Activated T-cell treated with anti-CD3 and anti-CD28 coated beads, Interleukin-2, amount 50 U/mL, for 24 hours (primary cell): ENCODE measurements around the gene TUB.

Source experiments
- DNase-seq: peaks from one replicate; pipeline ENCODE4 v3.0.0-alpha.2; 2020
- H3K27ac Mint-ChIP-seq: 2 replicates; pipeline ENCODE4 v1.8.0; 2020; ENCODE audit warnings: mild to moderate bottlenecking, mixed read lengths
- H3K27me3 Mint-ChIP-seq: 2 replicates; pipeline ENCODE4 v1.8.0; 2020; ENCODE audit warnings: mixed read lengths
- H3K36me3 Mint-ChIP-seq: 2 replicates; pipeline ENCODE4 v1.8.0; 2020; ENCODE audit warnings: low read depth, mixed read lengths
- H3K4me1 Mint-ChIP-seq: 2 replicates; pipeline ENCODE4 v1.8.0; 2020; ENCODE audit warnings: low read depth, mixed read lengths
- H3K4me3 Mint-ChIP-seq: 2 replicates; pipeline ENCODE4 v1.8.0; 2020; ENCODE audit warnings: mild to moderate bottlenecking, moderate library complexity, mixed read lengths
- H3K9me3 Mint-ChIP-seq: 2 replicates; pipeline ENCODE4 v1.8.0; 2020; ENCODE audit warnings: mixed read lengths

The TUB gene

DNA sequence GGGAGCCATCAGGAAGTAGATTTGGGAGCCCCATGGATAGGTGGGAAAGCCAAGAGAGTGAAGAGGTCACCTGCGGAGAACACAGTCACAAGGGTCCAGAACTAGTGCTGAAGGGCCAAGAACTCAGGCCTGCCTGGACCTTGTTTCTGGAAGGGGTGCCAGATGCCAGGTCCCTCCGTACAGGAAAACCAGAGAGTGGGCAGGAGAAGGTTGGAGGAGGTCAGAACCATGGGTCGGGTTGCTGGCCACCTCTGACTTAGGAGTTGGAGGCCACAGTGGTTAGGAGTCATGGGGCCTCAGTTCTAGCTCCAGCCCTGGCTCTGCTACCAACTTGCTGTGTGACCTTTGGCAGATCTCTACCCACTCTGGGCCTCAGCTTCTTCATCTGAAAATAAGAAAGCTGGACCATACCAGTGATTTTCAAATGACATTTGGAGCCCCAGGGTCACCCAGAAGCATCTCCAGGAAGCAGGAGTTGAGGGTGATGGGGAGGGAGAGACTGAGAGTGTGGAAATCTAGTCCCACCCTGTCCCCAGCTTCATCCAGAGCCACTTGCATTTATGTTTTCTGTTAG lies 20.8 kb upstream of the TUB start:
- H3K36me3 Mint-ChIP-seq = no peaks in the 10 kb centered on the region
- H3K4me3 Mint-ChIP-seq = no peak overlapping the region
- no peak for DNase-seq
- no peaks in the 10 kb centered on the region for H3K27me3 Mint-ChIP-seq
- H3K4me1 Mint-ChIP-seq = peaks cover 7% of the 10 kb centered on the region
- no peak overlapping the region for H3K27ac Mint-ChIP-seq
- H3K9me3 Mint-ChIP-seq = no peaks in the 10 kb centered on the region

DNA sequence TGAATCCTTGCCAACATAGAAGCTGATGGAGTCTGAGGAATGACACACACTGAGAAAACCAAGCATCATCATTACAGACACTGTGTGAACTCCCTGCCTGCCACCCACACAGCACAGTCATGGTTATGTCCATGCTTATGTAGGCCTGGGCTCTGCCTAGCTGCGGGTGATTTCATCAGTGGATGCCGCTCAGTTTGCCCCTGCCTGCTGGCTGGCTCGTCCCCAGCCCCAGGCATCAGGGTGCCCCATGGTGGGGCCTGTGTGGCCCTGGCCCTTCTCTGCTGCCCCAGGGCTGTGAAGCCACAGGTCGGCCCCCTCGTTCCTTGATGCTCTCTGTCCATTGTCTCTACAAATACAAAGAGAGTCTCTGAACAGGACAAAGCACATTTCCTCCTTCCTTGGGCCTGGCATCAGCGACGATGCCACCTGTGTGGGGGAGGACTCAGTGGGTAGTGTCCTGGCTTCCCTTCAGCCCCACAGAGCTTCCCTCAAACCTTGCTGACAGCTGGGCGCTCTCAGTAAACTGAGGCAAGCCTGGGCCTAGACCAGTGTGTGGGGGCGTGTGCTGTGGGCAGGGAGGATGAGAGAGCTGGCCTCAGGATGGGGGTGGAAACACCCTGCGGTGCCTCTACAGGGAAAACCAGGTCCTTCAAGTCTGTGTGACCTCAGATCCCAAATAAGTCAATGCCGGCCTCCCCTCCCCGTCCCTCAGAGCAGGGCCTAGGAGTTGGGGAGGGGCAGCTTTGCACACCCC lies 20.0 kb upstream of the TUB start:
- Mint-ChIP-seq H3K4me3 (no peak overlapping the region), H3K4me1 (peaks cover 7% of the 10 kb centered on the region), H3K36me3 (no peaks in the 10 kb centered on the region), H3K27ac (no peak overlapping the region), H3K9me3 (no peaks in the 10 kb centered on the region), H3K27me3 (no peaks in the 10 kb centered on the region)
- DNase-seq = no peak

- DNase-seq = no peak
- Mint-ChIP-seq H3K9me3 (no peaks in the 10 kb centered on the region), H3K36me3 (no peaks in the 10 kb centered on the region), H3K4me1 (no peaks in the 10 kb centered on the region), H3K27me3 (peaks cover 2% of the 10 kb centered on the region), H3K27ac (no peak overlapping the region), H3K4me3 (no peak overlapping the region)
Observed at GRCh38 chr11:8061555-8062428, 19.2 kb upstream of the TUB start.

DNA sequence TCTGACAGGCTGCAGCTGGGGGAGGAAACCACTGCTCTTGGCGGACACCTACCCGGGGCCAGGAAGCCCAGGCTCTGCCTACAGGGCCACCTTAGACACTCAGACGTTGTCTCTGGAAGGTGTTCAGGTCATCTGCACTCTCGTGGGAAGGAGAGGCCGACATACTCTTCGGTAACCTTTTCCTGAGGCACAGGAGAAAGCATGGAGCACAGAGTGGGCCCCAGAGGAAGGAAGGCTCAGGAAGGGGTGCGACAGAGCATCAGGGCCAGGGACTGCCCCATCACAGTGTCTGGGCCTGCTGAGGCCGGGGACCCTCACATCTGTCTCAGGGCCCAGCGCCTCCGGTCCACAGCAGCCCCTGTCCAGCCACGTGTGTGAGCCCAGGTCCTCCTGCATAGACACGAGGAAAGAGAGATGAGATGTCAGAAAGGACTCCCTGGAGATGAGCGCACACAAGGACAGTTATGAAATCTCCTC lies 18.2 kb upstream of the TUB start:
- H3K9me3 Mint-ChIP-seq = no peaks in the 10 kb centered on the region
- no peaks in the 10 kb centered on the region for H3K4me1 Mint-ChIP-seq
- no peaks in the 10 kb centered on the region for H3K36me3 Mint-ChIP-seq
- H3K27ac Mint-ChIP-seq = no peak overlapping the region
- no peak overlapping the region for H3K4me3 Mint-ChIP-seq
- DNase-seq = no peak
- peaks cover 8% of the 10 kb centered on the region for H3K27me3 Mint-ChIP-seq

GRCh38 chr11:8063324-8063723 lies 17.7 kb upstream of the TUB start:
- H3K9me3 Mint-ChIP-seq = no peaks in the 10 kb centered on the region
- no peaks in the 10 kb centered on the region for H3K36me3 Mint-ChIP-seq
- DNase-seq = no peak
- peaks cover 10% of the 10 kb centered on the region for H3K27me3 Mint-ChIP-seq
- H3K27ac Mint-ChIP-seq = no peak overlapping the region
- no peaks in the 10 kb centered on the region for H3K4me1 Mint-ChIP-seq
- no peak overlapping the region for H3K4me3 Mint-ChIP-seq

GRCh38 chr11:8065031-8065430 lies 16.0 kb upstream of the TUB start:
- Mint-ChIP-seq H3K27ac (no peak overlapping the region), H3K4me1 (no peaks in the 10 kb centered on the region), H3K9me3 (no peaks in the 10 kb centered on the region), H3K4me3 (no peak overlapping the region), H3K36me3 (no peaks in the 10 kb centered on the region), H3K27me3 (peaks cover 18% of the 10 kb centered on the region)
- DNase-seq = no peak

DNA sequence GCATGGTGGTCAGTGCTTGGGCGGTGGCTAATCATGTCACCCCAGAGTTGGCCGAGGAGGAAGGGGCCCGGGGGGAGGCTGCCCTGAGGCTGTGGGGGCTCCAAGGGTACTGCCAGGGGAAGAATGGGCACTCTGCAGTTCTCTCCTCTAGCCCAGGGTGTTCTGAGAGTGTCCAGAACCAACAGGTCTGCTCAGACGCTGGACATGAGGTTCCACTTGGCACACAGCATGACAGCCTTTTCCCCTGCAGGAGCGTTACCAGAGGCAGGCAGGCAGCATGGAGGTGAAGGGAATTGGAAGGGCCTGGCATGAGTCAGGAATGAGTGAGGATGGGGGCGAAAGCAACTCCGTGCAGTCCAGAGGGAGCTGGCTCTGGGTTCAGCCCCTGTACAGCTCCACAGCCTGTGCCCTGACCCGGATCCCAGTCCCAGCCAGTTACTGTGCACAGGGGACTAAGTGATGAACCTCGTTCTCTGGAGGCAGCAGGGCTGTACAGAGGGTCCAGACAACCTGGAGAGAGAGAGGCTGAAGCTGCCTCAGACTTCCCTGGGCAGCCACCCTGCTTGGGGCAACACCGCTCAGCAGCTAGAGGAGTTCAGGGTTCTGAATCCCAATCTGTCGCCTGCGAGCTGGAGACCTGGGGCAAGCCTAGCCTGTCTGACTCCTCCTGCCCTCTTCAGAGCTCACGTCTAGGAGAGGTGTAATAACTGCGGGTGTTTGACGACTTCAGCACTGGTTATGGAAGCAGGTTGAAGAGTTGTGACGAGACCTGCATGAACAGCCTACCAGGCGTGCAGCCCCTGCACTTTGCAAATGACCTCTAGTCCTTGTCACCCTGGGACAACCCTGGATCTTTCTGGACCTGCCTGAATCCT lies 14.7 kb upstream of the TUB start:
- H3K27ac Mint-ChIP-seq = no peak overlapping the region
- H3K27me3 Mint-ChIP-seq = peaks cover 24% of the 10 kb centered on the region
- no peaks in the 10 kb centered on the region for H3K9me3 Mint-ChIP-seq
- no peaks in the 10 kb centered on the region for H3K4me1 Mint-ChIP-seq
- no peak overlapping the region for H3K4me3 Mint-ChIP-seq
- no peaks in the 10 kb centered on the region for H3K36me3 Mint-ChIP-seq
- no peak for DNase-seq

DNA sequence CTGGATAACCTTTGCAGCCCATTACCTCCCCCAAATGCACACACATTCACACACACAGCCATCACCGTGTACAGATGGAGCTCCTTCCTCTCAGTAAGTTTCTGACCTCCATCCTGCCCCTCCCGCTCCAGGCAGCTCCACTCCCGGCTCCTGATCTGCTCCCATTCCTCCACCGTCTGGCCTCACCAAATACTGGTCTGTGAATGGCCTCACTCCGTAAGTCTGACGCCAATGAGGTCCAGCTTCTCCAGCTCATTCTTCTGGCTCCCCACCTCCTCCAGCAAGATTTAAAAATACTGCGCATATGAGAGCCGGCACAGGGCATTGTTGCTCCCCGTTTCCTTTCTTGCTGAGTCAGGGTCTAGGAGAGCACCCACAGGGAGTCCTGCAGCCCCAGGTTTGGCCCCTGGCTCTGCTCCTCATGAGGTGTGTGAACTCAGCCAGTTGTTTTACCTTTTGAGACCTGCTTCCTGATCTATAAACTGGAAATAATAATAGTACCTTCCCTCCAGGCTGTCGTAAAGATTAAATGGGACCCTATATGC lies 14.0 kb upstream of the TUB start:
- peaks cover 31% of the 10 kb centered on the region for H3K27me3 Mint-ChIP-seq
- no peaks in the 10 kb centered on the region for H3K4me1 Mint-ChIP-seq
- H3K4me3 Mint-ChIP-seq = no peak overlapping the region
- no peak for DNase-seq
- H3K36me3 Mint-ChIP-seq = no peaks in the 10 kb centered on the region
- H3K9me3 Mint-ChIP-seq = no peaks in the 10 kb centered on the region
- H3K27ac Mint-ChIP-seq = no peak overlapping the region

DNA sequence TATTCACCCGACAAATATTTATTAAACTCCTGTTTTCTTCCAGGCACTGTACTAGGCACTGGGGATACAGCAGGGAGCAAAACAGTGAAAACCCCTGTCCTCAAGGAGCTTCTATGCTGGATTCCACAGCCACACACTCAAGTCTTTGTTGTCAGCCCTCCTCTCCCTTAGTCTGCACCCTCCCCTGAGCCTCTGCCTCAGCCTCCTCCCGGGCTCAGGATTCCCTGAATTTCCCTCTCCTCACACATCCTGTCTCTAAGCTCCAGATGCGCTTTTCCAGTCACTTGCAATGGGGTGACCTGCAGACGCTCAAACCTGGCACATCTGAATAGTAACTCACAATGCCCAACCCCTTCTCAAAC lies 13.5 kb upstream of the TUB start:
- Mint-ChIP-seq H3K36me3 (no peaks in the 10 kb centered on the region), H3K4me1 (no peaks in the 10 kb centered on the region), H3K4me3 (no peak overlapping the region), H3K27me3 (peaks cover 34% of the 10 kb centered on the region), H3K27ac (no peak overlapping the region), H3K9me3 (no peaks in the 10 kb centered on the region)
- DNase-seq = no peak

- Mint-ChIP-seq H3K27me3 (peaks cover 39% of the 10 kb centered on the region), H3K27ac (no peak overlapping the region), H3K36me3 (no peaks in the 10 kb centered on the region), H3K4me1 (no peaks in the 10 kb centered on the region), H3K4me3 (no peak overlapping the region), H3K9me3 (no peaks in the 10 kb centered on the region)
- no peak for DNase-seq
Observed at GRCh38 chr11:8067929-8068575, 13.0 kb upstream of the TUB start.

GRCh38 chr11:8068605-8069221 lies 12.3 kb upstream of the TUB start:
- H3K4me1 Mint-ChIP-seq = no peaks in the 10 kb centered on the region

DNA sequence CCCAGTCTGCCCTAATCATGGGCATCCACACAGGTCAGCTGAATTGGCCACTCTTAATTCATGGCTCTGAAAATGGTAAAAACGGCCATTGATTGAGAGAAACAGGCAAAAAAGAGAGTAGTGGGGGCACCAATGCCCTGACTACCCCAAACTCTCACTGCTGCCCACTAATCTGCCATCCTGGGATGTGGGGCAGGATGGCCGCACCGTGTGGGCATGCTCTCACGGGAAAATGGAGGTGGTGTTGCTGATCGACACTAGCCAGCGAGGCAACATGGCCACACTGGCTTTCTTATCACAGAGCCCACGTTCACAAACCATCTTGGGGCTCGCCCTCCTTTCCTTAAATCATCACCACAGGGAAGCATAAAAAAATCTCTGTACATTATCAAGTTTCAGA lies 11.2 kb upstream of the TUB start:
- no peak overlapping the region for H3K27ac Mint-ChIP-seq
- no peak overlapping the region for H3K4me3 Mint-ChIP-seq
- peaks cover 45% of the 10 kb centered on the region for H3K27me3 Mint-ChIP-seq

More at GRCh38 chr11:8068605-8069221, 12.3 kb upstream of the TUB start:
- Mint-ChIP-seq H3K27me3 (peaks cover 41% of the 10 kb centered on the region), H3K27ac (no peak overlapping the region), H3K36me3 (no peaks in the 10 kb centered on the region), H3K4me3 (no peak overlapping the region), H3K9me3 (no peaks in the 10 kb centered on the region)
- no peak for DNase-seq

DNA sequence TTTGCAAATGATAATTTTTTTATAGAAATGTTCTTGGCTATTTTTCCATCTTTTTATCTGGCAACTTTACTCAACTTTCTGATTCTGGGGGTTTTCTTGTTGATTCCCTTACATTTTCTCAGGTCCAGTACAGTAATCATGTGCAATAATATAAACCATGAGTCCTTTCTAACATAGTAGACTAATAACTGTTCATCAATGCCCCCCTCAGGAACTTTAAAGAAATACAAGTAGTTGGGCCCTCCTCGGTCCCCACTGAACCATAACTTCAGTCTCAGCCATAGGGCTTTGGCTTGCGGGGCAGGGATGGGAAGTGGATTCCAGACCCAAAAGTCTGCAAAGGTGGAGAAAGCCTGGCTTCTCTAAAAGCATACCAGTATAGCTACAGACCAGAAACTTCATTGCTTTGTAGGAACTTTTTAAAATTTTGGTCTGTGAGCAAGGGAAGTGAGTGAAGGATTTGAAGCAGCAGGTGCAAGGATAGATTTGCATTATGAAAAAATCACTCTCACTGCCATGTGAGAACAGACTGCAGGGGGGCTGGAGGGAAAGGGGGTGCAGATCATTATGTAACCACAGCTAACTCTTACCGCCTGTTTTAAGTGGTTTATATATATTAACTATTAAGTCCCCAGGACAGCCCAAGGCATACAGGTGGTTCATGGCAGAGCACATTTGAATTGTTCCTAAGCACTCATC lies 10.4 kb upstream of the TUB start:
- DNase-seq = no peak
- no peak overlapping the region for H3K4me3 Mint-ChIP-seq
- peaks cover 45% of the 10 kb centered on the region for H3K27me3 Mint-ChIP-seq

More for the DNA sequence above, 11.2 kb upstream of the TUB start:
- no peak for DNase-seq
- Mint-ChIP-seq H3K9me3 (no peaks in the 10 kb centered on the region), H3K36me3 (no peaks in the 10 kb centered on the region), H3K4me1 (peaks cover under 1% of the 10 kb centered on the region)

More for the DNA sequence above, 10.4 kb upstream of the TUB start:
- H3K27ac Mint-ChIP-seq = no peak overlapping the region
- H3K9me3 Mint-ChIP-seq = no peaks in the 10 kb centered on the region
- no peaks in the 10 kb centered on the region for H3K36me3 Mint-ChIP-seq
- peaks cover 7% of the 10 kb centered on the region for H3K4me1 Mint-ChIP-seq
